ENCODE results near the gene COL23A1. TPM values are rescaled to one million over a fixed set of nuclear protein-coding genes. Genes with fewer than 3 reads are reported as not detected.

The COL23A1 gene
- total and polyA plus RNA-seq, 2 experiments from 2014 or later, result 1.1 to 5.1 TPM

DNA sequence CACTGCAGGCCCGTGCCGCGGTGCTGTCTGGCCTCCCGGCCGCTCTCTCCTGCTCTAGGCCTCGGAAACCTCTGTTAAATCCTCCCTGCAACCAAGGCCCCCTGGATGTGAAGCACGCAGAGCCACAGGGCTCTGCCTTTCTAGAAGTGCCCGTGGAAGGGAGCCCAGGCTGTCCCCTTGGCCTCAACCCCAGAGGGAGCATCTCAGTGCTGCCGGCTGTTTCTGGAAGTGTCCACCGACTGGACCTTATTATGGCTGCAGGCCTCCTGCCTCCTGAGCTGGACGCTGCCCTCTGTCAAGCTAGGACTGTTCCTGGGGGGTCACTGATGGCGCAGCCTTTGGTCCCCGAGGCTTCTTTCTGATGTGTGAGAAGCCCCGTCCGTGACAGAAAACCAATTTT is 317.2 kb downstream of the COL23A1 start:
- DNase-seq (ENCODE audit: low spot score), result no peak
- Histone ChIP-seq H3K9me2 (replicated peaks; ENCODE audit: insufficient read depth) (no peaks in the 10 kb centered on the region), H3K4me1 (ENCODE audit: insufficient read depth) (no peaks in the 10 kb centered on the region), H3K9me3 (ENCODE audit: low read depth) (no peaks in the 10 kb centered on the region), H3K27ac (no peak overlapping the region), H3K4me2 (no peak overlapping the region), H3K36me3 (replicated peaks; ENCODE audit: insufficient read depth, low read depth) (no peaks in the 10 kb centered on the region), H3K79me2 (no peaks in the 10 kb centered on the region), H3K4me3 (no peak overlapping the region), H2AFZ (no peak overlapping the region), H3K27me3 (no peaks in the 10 kb centered on the region), H4K20me1 (ENCODE audit: insufficient read depth, poor library complexity, severe bottlenecking) (no peaks in the 10 kb centered on the region)
- TF ChIP-seq EZH2 (IDR thresholded peaks at IDR 0.05; ENCODE audit: borderline replicate concordance) (no peak), EZH2phosphoT487 (IDR thresholded peaks at IDR 0.05; ENCODE audit: low read depth, severe bottlenecking, unreplicated experiment) (no peak)
- TF ChIP-seq, protein P1, sequence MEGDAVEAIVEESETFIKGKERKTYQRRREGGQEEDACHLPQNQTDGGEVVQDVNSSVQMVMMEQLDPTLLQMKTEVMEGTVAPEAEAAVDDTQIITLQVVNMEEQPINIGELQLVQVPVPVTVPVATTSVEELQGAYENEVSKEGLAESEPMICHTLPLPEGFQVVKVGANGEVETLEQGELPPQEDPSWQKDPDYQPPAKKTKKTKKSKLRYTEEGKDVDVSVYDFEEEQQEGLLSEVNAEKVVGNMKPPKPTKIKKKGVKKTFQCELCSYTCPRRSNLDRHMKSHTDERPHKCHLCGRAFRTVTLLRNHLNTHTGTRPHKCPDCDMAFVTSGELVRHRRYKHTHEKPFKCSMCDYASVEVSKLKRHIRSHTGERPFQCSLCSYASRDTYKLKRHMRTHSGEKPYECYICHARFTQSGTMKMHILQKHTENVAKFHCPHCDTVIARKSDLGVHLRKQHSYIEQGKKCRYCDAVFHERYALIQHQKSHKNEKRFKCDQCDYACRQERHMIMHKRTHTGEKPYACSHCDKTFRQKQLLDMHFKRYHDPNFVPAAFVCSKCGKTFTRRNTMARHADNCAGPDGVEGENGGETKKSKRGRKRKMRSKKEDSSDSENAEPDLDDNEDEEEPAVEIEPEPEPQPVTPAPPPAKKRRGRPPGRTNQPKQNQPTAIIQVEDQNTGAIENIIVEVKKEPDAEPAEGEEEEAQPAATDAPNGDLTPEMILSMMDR (IDR thresholded peaks at IDR 0.05; ENCODE audit: poor library complexity), result no peak
- WGBS (ENCODE audit: low lambda C conversion rate, missing lambda C conversion rate), result 93% methylated on average over 15 of the region's 15 CpGs

DNA sequence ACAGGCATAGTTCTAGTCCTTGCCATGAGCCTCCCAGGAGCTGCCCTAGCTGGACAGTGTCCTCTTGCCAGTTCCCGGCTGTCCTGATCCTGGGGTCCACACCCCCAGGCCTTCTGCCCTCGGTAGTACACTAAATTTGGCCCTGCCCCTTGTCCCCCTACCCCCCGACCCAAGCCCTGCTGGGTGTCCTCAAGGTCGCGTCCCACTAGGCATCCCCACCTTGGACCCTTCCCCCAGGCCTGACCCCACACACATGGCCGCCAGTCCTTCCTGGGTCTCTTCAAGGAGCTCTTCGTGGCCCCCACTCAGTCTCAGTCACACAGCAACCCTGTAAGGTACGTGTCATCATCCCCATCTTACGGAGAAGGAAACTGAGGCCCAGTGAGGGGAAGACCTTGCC is 317.6 kb downstream of the COL23A1 start:
- TF ChIP-seq EZH2 (IDR thresholded peaks at IDR 0.05; ENCODE audit: borderline replicate concordance), result no peak
- no peak for TF ChIP-seq EZH2phosphoT487 (IDR thresholded peaks at IDR 0.05; ENCODE audit: low read depth, severe bottlenecking, unreplicated experiment)
- TF ChIP-seq, protein P1 (IDR thresholded peaks at IDR 0.05; ENCODE audit: poor library complexity), result no peak
- Histone ChIP-seq H4K20me1 (ENCODE audit: insufficient read depth, poor library complexity, severe bottlenecking) (no peaks in the 10 kb centered on the region), H3K4me3 (no peak overlapping the region), H2AFZ (no peak overlapping the region), H3K27me3 (no peaks in the 10 kb centered on the region), H3K79me2 (no peaks in the 10 kb centered on the region), H3K9me2 (replicated peaks; ENCODE audit: insufficient read depth) (no peaks in the 10 kb centered on the region), H3K4me2 (no peak overlapping the region), H3K9me3 (ENCODE audit: low read depth) (no peaks in the 10 kb centered on the region), H3K27ac (no peak overlapping the region), H3K4me1 (ENCODE audit: insufficient read depth) (no peaks in the 10 kb centered on the region), H3K36me3 (replicated peaks; ENCODE audit: insufficient read depth, low read depth) (no peaks in the 10 kb centered on the region)
- WGBS (ENCODE audit: low lambda C conversion rate, missing lambda C conversion rate), result 93% methylated on average over 8 of the region's 9 CpGs
- DNase-seq (ENCODE audit: low spot score), result no peak

DNA sequence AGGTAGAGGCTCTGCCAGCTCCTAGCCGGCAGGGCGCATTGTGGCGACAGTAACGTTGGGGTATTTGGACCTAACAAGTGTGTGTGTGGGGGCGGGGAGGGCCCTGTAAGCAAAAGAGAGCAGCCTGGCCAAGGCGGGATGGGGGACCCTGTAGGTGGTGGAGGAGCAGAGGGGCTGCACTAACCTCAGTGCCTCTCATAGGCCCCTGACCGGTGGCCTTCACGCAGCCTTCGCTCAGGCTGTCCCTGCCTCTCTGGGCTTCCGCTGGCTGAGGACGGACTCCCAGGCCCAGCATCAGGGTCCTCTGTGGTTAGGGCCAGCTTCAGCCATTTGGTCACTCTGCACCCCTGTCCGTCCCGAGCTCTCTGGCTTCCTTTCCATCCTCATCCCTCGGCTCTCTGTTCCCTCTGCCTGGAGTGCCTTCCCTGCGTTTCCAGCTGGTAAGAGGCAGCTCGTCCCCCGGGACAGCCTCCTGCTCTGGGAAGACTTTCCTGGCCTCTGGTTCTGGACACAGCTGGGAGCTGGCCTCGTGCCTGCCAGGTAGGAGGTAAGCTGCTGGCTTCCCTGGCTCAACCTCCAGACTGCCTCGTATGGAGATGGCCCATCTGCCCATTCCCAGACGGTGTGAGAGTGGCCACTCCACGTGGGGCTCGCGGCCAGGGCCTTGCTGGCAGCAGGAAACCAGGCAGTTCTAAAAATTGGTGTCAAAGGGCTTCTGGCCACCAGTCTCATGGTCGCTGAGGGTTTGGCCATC is 318.3 kb downstream of the COL23A1 start:
- Histone ChIP-seq H3K4me3 (no peak overlapping the region), H3K4me1 (ENCODE audit: insufficient read depth) (no peaks in the 10 kb centered on the region), H2AFZ (no peak overlapping the region), H3K27me3 (no peaks in the 10 kb centered on the region), H3K36me3 (replicated peaks; ENCODE audit: insufficient read depth, low read depth) (no peaks in the 10 kb centered on the region), H3K4me2 (no peak overlapping the region), H4K20me1 (ENCODE audit: insufficient read depth, poor library complexity, severe bottlenecking) (no peaks in the 10 kb centered on the region), H3K79me2 (no peaks in the 10 kb centered on the region), H3K27ac (no peak overlapping the region), H3K9me3 (ENCODE audit: low read depth) (no peaks in the 10 kb centered on the region), H3K9me2 (replicated peaks; ENCODE audit: insufficient read depth) (no peaks in the 10 kb centered on the region)
- WGBS (ENCODE audit: low lambda C conversion rate, missing lambda C conversion rate), result 85% methylated on average over 24 of the region's 24 CpGs
- no peak for TF ChIP-seq EZH2 (IDR thresholded peaks at IDR 0.05; ENCODE audit: borderline replicate concordance)
- no peak for TF ChIP-seq EZH2phosphoT487 (IDR thresholded peaks at IDR 0.05; ENCODE audit: low read depth, severe bottlenecking, unreplicated experiment)
- TF ChIP-seq, protein P1 (IDR thresholded peaks at IDR 0.05; ENCODE audit: poor library complexity), result no peak
- no peak for DNase-seq (ENCODE audit: low spot score)

Data from hepatocyte (in vitro differentiated cells).